Psoas muscle (tissue), 8 donors: ENCODE data around the gene TRAFD1. TPM values are rescaled to one million over a fixed set of nuclear protein-coding genes. Genes with fewer than 3 reads are reported as not detected.

Experiments used
- ATAC-seq, 4 donors: fragments of 200-7000 bp; cut with Tn5 transposase; one replicate each; pipeline ENCODE4 v1.9.1; 2020; ENCODE audit warnings: moderate library complexity in 3 of 4, mild to moderate bottlenecking in 2 of 4
- DNase-seq, 2 donors: peaks; one replicate each; pipeline ENCODE4 v3.0.0-alpha.2; 2020
- H3K27ac ChIP-seq: fragments of 200-600 bp; one replicate; pipeline ENCODE4 v1.8.0; 2022
- H3K27me3 ChIP-seq, 3 donors: fragments of 200-600 bp in 1 of 3; one replicate each; pipeline versions ENCODE4 v1.6.1 to v1.8.0; 2013 to 2022; ENCODE audit warnings: low read length in 2 of 3, mild to moderate bottlenecking in 2 of 3, moderate library complexity in 1 of 3; ENCODE audit not compliant: insufficient read depth in 3 of 3
- H3K36me3 ChIP-seq, 2 donors: fragments of 200-600 bp in 1 of 2; one replicate each; pipeline versions ENCODE4 v1.6.1 to v1.8.0; 2013 to 2022; ENCODE audit warnings: low read depth in 1 of 2, mild to moderate bottlenecking in 1 of 2, moderate library complexity in 1 of 2; ENCODE audit not compliant: insufficient read depth in 1 of 2
- H3K4me1 ChIP-seq: fragments of 200-600 bp; one replicate; pipeline ENCODE4 v1.8.0; 2022
- H3K4me3 ChIP-seq: fragments of 200-600 bp; one replicate; pipeline ENCODE4 v1.8.0; 2022; ENCODE audit warnings: mild to moderate bottlenecking
- H3K9me3 ChIP-seq: fragments of 200-600 bp; one replicate; pipeline ENCODE4 v1.8.0; 2022
- CTCF ChIP-seq: fragments of 200-600 bp; IDR thresholded peaks from one replicate; pipeline ENCODE4 v1.8.0; 2022; ENCODE audit warnings: antibody characterized with exemption
- WGBS, 3 donors: extraction: QIAGEN DNeasy Blood & Tissue Kit; methylation state at CpG; one replicate each; pipeline versions ENCODE4 v1.1.6 to v1.1.7; 2013; 5-methylcytosine and 5-hydroxymethylcytosine counted together
- intact Hi-C, 2 donors: fragments of 100-400 bp; cut with DNase I; formaldehyde crosslinking; loops; one replicate each; pipeline versions ENCODE4 v1.11.0 to v1.14.2; 2022
- polyA plus RNA-seq, 3 donors: library from polyadenylated mRNA; stranded (reverse); fragments of 200-250 nt; gene quantifications; one replicate each; pipeline ENCODE4 v1.2.3, GENCODE V29; 2013
- total RNA-seq, 4 donors: library from RNA; stranded (reverse); fragmentation: NEBNext Ultra II Directional in 2 of 4; extraction: Animal tissue kit (Norgen Biotek cat#: 25700) in 2 of 4; gene quantifications; one replicate each; pipeline versions ENCODE4 v1.2.1 to v1.2.4, GENCODE V29; 2021 to 2023
- donor health status: healthy with polysubstance abuse.
- donor health status: DM: no; HTN: no; CAD: no; lungs with moderate emphysema.
- donor health status: Bipolar disorder and iron deficiency.
- donor health status: healthy.
- donor health status: DM: yes; HTN: yes; CAD: no.
- donor health status: DM: no; HTN: no; CAD: no.
- donor health status: DM: no; HTN: no; CAD: no.
- donor health status: DM: yes; HTN: yes; CAD: no.

Gene TRAFD1
- total and polyA plus RNA-seq, 7 donors: 5.0 to 21.0 (median 16.0) TPM

GRCh38 chr12:112111931-112112330 is 13.4 kb upstream of the TRAFD1 start:
- WGBS, 3 donors: 80 to 92% (median 89%) methylated on average over 5 of the region's 5 CpGs
- ATAC-seq (no peak), DNase-seq (no peak)
- H3K9me3 ChIP-seq: no peaks in the 10 kb centered on the region
- peaks cover 10% of the 10 kb centered on the region for H3K4me1 ChIP-seq
- H3K36me3 ChIP-seq: no peaks in the 10 kb centered on the region
- TF ChIP-seq CTCF: no peak
- no peaks in the 10 kb centered on the region for H3K27me3 ChIP-seq
- no peak overlapping the region for H3K27ac ChIP-seq
- intact Hi-C loops: no loop called here
- H3K4me3 ChIP-seq: no peak overlapping the region

GRCh38 chr12:112112409-112113133 is 12.8 kb upstream of the TRAFD1 start:
- Histone ChIP-seq H3K27ac (no peak overlapping the region), H3K36me3 (no peaks in the 10 kb centered on the region), H3K27me3 (no peaks in the 10 kb centered on the region), H3K4me3 (no peak overlapping the region), H3K9me3 (no peaks in the 10 kb centered on the region), H3K4me1 (peaks cover 4% of the 10 kb centered on the region)
- no peak for DNase-seq
- WGBS, 3 donors: 75 to 86% (median 85%) methylated on average over 6 of the region's 6 CpGs
- no peak for ATAC-seq
- intact Hi-C loops: no loop called here
- TF ChIP-seq CTCF: no peak

- intact Hi-C loops: no loop called here
- WGBS, 3 donors: 93 to 95% (median 94%) methylated on average over 6 of the region's 6 CpGs
- H3K27ac ChIP-seq: no peak overlapping the region
Observed at GRCh38 chr12:112115259-112116045, 9.9 kb upstream of the TRAFD1 start.

GRCh38 chr12:112116232-112117060 is 8.9 kb upstream of the TRAFD1 start:
- Histone ChIP-seq H3K36me3 (no peaks in the 10 kb centered on the region), H3K4me3 (peak overlapping the region; percentile 38), H3K9me3 (no peaks in the 10 kb centered on the region), H3K27me3 (no peaks in the 10 kb centered on the region), H3K27ac (peak overlapping the region; percentile 65), H3K4me1 (peaks cover under 1% of the 10 kb centered on the region)
- peak; percentile 50 to 82 for DNase-seq
- ATAC-seq: peak; percentile 91 to 98 (median 96)
- 36 to 43% (median 39%) methylated on average over 7 of the region's 7 CpGs for WGBS, 3 donors
- TF ChIP-seq CTCF: no peak
- intact Hi-C loops: no loop called here

More at GRCh38 chr12:112115259-112116045, 9.9 kb upstream of the TRAFD1 start:
- no peak for TF ChIP-seq CTCF
- Histone ChIP-seq H3K36me3 (no peaks in the 10 kb centered on the region), H3K4me1 (no peaks in the 10 kb centered on the region), H3K27me3 (no peaks in the 10 kb centered on the region), H3K4me3 (no peak overlapping the region), H3K9me3 (no peaks in the 10 kb centered on the region)
- ATAC-seq (no peak), DNase-seq (no peak)
